IMR-90 (cell line): ENCODE data around the gene CACNB2.

ENCODE experiments used
- MAFK ChIP-seq: IDR thresholded peaks from 2 replicates; pipeline ENCODE4 v1.6.1; 2012; ENCODE audit warnings: low read depth, low read length, improper control_type of control experiment
- NFE2L2 ChIP-seq: fragments of 150-350 bp; IDR thresholded peaks from 2 replicates; pipeline ENCODE4 v1.6.1; 2016; ENCODE audit warnings: low read depth, mild to moderate bottlenecking, low read length
- POLR2A ChIP-seq: IDR thresholded peaks from 2 replicates; pipeline ENCODE4 v1.6.1; 2012; ENCODE audit warnings: mild to moderate bottlenecking, low read depth, low read length
- TF ChIP-seq, protein P1 (sequence below): conservative IDR thresholded peaks from 2 replicates; pipeline ENCODE4 v1.5.1; 2012; ENCODE audit warnings: mild to moderate bottlenecking, low read depth, low read length, improper control_type of control experiment
- TF ChIP-seq, protein P2 (sequence below): fragments of 150-350 bp; IDR thresholded peaks from 2 replicates; pipeline ENCODE4 v1.6.1; 2016; ENCODE audit warnings: low read depth, mild to moderate bottlenecking, low read length, moderate library complexity, borderline replicate concordance
- TF ChIP-seq, protein P3 (sequence below): fragments of 150-350 bp; IDR thresholded peaks from 2 replicates; pipeline ENCODE4 v1.6.1; 2017; ENCODE audit warnings: mild to moderate bottlenecking, antibody characterized with exemption, low read length, low read depth

DNA sequence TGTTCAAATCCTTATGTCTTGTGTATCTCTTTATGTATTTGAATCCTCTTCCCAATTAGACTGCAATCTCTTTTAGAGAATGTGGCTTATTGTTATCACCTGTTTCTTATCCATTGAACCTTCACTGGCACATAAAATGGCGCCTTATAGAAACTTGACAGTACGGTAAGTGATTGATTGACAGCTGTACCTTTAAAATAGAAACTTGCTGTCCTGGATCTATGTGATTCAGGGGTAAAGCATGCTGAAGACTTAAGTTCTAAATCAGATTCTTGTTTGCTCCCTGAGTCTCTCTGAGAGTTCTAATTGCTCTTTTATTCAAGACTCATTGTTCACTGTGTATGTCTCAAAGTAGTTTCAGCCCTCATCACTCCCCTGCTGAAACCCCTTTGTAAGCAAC lies 91.3 kb downstream of the CACNB2 start:
- TF ChIP-seq, protein P1, sequence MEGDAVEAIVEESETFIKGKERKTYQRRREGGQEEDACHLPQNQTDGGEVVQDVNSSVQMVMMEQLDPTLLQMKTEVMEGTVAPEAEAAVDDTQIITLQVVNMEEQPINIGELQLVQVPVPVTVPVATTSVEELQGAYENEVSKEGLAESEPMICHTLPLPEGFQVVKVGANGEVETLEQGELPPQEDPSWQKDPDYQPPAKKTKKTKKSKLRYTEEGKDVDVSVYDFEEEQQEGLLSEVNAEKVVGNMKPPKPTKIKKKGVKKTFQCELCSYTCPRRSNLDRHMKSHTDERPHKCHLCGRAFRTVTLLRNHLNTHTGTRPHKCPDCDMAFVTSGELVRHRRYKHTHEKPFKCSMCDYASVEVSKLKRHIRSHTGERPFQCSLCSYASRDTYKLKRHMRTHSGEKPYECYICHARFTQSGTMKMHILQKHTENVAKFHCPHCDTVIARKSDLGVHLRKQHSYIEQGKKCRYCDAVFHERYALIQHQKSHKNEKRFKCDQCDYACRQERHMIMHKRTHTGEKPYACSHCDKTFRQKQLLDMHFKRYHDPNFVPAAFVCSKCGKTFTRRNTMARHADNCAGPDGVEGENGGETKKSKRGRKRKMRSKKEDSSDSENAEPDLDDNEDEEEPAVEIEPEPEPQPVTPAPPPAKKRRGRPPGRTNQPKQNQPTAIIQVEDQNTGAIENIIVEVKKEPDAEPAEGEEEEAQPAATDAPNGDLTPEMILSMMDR, result no peak
- TF ChIP-seq POLR2A, result no peak
- TF ChIP-seq, protein P2, sequence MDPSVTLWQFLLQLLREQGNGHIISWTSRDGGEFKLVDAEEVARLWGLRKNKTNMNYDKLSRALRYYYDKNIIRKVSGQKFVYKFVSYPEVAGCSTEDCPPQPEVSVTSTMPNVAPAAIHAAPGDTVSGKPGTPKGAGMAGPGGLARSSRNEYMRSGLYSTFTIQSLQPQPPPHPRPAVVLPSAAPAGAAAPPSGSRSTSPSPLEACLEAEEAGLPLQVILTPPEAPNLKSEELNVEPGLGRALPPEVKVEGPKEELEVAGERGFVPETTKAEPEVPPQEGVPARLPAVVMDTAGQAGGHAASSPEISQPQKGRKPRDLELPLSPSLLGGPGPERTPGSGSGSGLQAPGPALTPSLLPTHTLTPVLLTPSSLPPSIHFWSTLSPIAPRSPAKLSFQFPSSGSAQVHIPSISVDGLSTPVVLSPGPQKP, result no peak
- no peak for TF ChIP-seq NFE2L2
- TF ChIP-seq, protein P3, sequence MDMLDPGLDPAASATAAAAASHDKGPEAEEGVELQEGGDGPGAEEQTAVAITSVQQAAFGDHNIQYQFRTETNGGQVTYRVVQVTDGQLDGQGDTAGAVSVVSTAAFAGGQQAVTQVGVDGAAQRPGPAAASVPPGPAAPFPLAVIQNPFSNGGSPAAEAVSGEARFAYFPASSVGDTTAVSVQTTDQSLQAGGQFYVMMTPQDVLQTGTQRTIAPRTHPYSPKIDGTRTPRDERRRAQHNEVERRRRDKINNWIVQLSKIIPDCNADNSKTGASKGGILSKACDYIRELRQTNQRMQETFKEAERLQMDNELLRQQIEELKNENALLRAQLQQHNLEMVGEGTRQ, result no peak
- TF ChIP-seq MAFK, result no peak
